A673 (cell line): Measurements from ENCODE around the gene CCL17.

Experiments
- CTCF ChIP-seq: fragments of 300-800, 200-600 bp; sonication (generic); conservative IDR thresholded peaks from 2 replicates; pipeline ENCODE4 v1.5.1; 2017; ENCODE audit warnings: low read depth, mild to moderate bottlenecking, antibody characterized with exemption, low read length, moderate library complexity, mixed read lengths
- EZH2 ChIP-seq: fragments of 200-600 bp; sonication (generic); IDR thresholded peaks from 2 replicates; pipeline ENCODE4 v1.6.1; 2017; ENCODE audit warnings: borderline replicate concordance, low read depth, mild to moderate bottlenecking, mixed read lengths, antibody characterized with exemption, low read length; ENCODE audit not compliant: poor library complexity, severe bottlenecking

- TF ChIP-seq CTCF (no peak), EZH2 (no peak)
These were observed 44.1 kb upstream of the CCL17 start for GRCh38 chr16:57360321-57360935.
